HG03064 (cell line): ENCODE measurements around the gene SMU1.

Experiments
- ATAC-seq: cut with Tn5 transposase; IDR thresholded peaks from one replicate; pipeline ENCODE4 v1.9.1; 2021; ENCODE audit warnings: low read depth; ENCODE audit not compliant: unreplicated experiment

SMU1 gene

GRCh38 chr9:33076046-33077004 lies at the start of gene SMU1:
Gene SMU1 (minus strand): TSS chr9:33076674. CDS start chr9:33076608, 66 bp downstream.
- ATAC-seq: peak; percentile 98

GRCh38 chr9:33125461-33125860 lies 49.0 kb upstream of the SMU1 start:
- no peak for ATAC-seq

DNA sequence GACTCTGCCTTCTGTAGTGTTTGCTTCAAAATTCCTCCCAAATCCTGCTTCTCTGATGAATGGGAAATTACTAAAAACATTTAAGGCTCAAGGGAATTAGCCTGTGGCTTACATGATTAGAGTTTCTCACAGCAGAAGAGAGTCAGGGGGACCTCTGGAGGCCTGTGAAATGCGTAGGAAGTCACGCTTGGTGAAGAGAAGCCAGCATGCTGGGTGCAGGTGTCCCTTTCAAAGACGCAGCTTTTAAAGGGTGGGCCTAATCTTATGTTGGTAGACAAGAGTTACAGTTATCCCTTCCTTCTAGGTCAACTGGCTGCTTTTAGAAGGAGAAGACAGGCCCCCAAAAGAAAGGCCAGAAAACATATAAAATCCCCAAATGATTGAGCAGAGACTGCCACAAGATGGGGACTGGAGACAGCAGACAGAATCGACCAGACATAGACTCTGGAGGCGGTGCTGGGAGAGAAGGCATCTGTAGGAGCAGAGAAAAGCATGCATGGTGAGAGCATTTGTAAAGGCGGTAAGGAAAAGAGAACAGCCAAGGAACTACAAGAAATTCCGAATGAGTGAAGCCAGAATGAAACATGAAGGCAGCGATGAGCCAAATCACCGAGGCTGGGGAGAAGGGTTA lies 48.4 kb upstream of the SMU1 start:
- ATAC-seq: peak; percentile 49

GRCh38 chr9:33124046-33124445 lies 47.6 kb upstream of the SMU1 start:
- ATAC-seq: no peak

GRCh38 chr9:33123407-33124031 lies 47.0 kb upstream of the SMU1 start:
- ATAC-seq: no peak

DNA sequence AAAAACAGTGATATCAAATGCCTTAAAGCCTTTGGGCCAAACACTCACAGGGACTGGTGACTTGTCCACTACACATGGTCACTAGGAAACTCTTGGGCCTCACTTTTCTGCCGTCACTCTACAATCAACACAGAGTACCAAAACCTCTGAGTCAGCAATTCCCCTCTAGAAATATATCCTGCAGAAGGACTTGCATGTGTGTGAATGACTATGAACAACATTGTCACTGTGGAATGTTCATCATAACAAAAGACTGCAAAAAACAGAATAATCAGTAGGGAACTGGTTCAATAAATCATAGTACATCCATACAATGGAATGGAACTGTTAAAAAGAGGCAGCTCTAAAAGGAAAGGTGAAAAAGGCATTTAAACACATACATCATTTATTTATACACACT lies 44.1 kb upstream of the SMU1 start:
- ATAC-seq: no peak

GRCh38 chr9:33117796-33118195 lies 41.3 kb upstream of the SMU1 start:
- ATAC-seq: no peak

DNA sequence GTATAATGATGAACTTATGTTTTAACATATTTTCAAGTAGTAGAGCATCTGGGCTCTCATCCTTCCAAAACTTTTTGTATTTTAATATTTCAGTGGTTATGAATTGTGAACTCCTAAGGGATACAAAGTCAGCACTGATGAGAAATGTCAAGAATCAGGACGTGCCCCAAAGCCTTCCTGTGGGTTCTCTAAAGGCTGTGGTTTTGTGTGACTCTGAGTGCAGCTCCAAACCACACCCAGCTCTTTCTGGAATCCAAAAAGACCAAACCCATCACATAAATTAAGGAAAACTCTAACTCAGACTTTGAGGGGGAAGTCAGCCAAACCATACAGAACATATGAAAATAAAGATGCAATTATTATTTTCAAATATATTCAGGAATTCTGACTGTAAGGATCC lies 40.8 kb upstream of the SMU1 start:
- ATAC-seq: no peak

- no peak for ATAC-seq
These were observed 40.4 kb upstream of the SMU1 start for GRCh38 chr9:33116860-33117259.

GRCh38 chr9:33114746-33115145 lies 38.3 kb upstream of the SMU1 start:
- no peak for ATAC-seq

DNA sequence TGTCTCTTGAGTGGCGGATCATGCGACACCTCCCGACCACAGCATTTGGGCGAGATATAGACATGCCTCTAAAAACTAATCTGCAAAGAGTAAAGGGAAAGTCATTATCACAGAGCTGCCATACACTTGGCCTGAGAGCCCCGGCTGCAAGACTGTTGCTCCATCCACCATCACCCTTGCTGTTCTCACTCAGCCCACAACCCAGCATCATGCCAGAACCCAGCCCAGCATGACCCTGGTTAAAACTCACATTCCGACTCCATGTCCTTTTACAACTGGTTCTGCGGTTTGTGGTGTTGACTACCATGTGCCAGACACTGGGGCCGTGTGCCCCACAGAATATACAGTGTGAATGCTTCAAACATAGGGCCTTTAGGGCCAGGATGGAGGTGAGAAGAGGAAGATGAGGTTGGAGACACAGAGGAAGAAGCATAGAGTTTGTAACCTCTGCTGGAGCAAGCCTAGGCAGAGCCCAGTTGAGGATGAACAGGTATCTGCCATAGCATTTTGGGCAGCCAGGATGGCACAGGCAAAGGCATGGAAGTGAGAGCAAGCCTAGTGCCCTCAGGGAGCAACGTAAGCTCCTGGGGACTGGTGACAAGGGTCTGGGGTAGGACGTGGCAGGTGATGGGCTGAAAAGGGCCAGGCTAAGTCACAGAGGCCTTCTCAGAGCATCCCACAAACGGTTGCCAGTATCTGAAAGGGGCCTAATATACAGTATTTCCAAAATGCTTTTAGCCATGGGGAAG lies 37.5 kb upstream of the SMU1 start:
- no peak for ATAC-seq

DNA sequence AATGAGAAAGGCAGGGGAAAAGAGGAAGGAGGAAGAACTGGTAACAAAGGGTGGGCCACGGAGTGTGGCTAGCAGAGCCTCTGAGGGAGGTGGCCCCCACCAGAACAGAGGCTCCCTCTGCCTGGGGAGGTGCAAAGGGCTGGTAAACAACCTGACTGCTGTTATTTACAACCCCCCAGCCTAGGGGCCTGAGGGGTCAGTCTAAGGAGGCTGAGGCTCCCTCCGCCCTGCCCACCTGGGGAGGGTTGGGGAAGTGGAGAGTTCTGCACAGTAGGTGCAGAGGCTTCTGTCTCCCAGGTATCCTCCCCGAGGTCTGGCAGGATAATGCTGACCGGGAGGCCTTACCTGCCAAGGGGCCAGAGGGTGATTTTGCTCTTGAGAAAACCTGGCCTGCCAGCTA lies 35.6 kb upstream of the SMU1 start:
- no peak for ATAC-seq

- no peak for ATAC-seq
These were observed 35.2 kb upstream of the SMU1 start for GRCh38 chr9:33111631-33112030.

- no peak for ATAC-seq
These were observed 34.2 kb upstream of the SMU1 start for GRCh38 chr9:33110686-33111085.

- no peak for ATAC-seq
These were observed 33.5 kb upstream of the SMU1 start for GRCh38 chr9:33109850-33110595.

DNA sequence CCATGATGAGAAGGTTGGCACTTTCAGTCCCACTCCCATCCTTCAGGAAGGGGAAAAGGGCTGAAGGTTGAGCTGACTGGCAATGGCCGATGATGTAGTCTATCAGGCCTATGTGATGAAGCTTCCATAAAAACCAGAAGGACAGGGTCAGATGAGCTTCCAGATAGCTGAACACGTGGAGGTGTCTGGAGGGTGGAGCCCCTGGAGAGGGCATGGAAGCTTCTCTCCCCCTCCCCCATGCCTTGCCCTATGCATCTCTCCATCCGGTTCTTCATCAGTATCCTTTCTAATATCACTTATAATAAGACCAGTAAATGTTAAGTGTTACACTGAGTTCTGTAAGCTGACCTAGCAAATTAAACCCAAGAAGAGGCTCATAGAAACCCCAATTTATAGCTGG lies 32.6 kb upstream of the SMU1 start:
- no peak for ATAC-seq

- no peak for ATAC-seq
These were observed 32.0 kb upstream of the SMU1 start for GRCh38 chr9:33108472-33108871.

DNA sequence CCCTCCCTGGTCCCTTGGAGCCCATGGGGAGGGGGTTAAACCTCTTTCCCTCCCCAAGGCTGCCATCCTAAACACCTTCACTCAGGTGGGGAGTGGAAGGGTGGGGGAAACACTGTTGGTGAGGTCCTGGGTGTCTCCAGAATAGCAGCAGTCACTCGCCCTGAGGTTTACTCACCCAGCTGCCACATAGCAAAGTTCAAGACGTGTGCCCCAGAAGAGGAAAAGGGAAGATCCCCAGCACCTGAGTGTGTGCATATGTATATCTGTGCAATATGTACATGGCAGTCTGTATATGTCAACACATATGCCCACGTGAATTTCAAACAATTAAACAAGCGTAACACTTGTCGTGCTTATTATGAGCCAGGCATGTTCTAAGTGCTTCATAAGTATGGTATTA lies 31.3 kb upstream of the SMU1 start:
- ATAC-seq: no peak

- ATAC-seq: no peak
These were observed 30.6 kb upstream of the SMU1 start for GRCh38 chr9:33106827-33107621.
